GM15510 (cell line): Measurements from ENCODE around the gene ERVMER34-1.

ENCODE experiments used
- POLR2A ChIP-seq: IDR thresholded peaks from 3 replicates; pipeline ENCODE4 v1.6.1; 2011; ENCODE audit warnings: borderline replicate concordance; ENCODE audit not compliant: insufficient read length; ENCODE audit errors: extremely low read depth

Gene ERVMER34-1, protein sequence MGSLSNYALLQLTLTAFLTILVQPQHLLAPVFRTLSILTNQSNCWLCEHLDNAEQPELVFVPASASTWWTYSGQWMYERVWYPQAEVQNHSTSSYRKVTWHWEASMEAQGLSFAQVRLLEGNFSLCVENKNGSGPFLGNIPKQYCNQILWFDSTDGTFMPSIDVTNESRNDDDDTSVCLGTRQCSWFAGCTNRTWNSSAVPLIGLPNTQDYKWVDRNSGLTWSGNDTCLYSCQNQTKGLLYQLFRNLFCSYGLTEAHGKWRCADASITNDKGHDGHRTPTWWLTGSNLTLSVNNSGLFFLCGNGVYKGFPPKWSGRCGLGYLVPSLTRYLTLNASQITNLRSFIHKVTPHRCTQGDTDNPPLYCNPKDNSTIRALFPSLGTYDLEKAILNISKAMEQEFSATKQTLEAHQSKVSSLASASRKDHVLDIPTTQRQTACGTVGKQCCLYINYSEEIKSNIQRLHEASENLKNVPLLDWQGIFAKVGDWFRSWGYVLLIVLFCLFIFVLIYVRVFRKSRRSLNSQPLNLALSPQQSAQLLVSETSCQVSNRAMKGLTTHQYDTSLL

DNA sequence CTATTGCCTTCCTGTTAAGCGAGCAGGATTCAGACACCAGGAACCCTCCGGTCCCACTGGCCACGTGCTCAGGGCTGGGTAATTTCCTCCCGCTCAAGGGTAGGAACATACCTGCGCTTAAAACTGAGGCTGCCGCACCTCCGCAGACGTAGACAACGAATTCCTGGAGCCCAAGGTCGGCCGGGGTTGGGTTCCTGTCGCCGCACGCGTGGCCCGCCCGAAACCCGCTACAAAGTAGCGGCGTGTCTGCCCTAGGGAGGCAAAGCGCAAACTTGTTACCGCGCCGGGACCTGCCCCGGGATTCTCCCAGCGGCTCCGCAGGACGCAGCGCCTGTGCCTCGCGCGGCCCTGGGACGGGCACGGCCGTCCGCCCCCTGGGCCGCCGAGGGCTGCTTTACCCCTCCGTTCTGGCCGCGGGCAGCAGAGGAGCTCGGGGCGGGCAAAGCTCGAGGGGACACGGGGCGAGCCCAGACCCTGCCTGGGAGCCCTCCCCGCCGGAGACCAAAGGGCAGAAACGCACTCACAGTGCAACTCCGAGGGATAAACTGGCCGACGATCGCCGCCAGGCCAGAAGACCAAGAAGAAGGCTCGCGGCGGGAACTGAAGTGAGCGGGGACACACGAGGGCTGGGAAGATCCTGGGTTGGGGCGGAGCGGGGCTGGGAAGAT is at the start of gene ERVMER34-1:
TSS of gene ERVMER34-1 (minus strand) at position 607 of the 668 bp plus-strand sequence. CDS start 5,905 bp downstream, outside the sequence.
- TF ChIP-seq POLR2A, result no peak

DNA sequence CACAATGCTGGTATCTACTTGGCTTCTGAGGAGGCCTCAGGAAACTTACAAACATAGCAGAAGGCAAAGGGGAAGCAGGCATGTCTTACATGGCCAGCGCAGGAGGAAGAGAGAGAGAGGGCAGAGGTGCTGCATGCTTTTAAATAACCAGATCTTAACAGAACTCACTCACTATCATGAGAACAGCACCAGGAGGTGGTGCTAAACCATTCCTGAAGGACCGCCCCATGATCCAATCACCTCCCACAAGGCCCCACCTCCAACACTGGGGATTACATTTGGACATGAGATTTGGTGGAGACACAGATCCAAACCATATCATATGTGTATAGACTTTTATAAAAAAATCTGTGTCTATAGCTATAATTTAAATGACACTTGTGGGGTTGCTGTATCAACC is 48.6 kb upstream of the ERVMER34-1 start:
- TF ChIP-seq POLR2A, result no peak

DNA sequence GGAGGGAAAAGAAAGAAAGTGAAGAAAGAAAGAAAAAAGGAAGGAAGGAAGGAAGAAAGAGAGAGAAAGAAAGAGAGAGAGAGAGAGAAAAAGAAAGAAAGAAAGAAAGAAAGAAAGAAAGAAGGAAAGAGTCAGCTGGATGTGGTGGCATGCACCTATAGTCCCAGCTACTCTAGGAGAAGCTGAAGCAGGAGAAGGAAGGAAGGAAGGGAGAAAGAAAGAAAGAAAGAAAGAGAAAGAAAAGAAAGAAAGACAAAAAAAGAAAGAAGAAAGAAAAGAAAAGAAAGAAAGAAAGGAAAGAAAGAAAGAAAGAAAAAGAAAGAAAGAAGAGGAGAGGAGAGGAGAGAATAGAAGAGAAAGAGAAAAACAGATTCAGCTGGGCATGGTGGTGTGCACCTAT is 44.3 kb upstream of the ERVMER34-1 start:
- no peak for TF ChIP-seq POLR2A

DNA sequence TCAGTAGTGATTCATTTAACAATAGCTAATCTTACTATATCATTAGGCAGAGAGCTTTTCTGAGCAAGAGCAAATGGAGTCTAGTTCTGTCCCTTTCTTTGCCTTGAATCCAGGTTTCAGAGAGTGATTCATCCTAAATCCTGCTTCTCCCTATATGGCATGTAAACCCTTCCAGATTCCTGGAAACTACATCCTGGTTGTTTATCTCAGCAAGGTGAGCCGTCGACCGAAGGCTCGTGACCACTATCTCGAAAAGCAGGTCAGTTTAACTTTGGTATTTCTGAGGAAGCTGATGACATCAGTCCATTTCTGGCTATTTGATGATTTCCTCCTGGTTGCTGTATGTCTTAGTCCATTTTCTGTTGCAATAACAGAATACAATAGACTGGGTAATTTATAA is 40.7 kb upstream of the ERVMER34-1 start:
- TF ChIP-seq POLR2A, result no peak

DNA sequence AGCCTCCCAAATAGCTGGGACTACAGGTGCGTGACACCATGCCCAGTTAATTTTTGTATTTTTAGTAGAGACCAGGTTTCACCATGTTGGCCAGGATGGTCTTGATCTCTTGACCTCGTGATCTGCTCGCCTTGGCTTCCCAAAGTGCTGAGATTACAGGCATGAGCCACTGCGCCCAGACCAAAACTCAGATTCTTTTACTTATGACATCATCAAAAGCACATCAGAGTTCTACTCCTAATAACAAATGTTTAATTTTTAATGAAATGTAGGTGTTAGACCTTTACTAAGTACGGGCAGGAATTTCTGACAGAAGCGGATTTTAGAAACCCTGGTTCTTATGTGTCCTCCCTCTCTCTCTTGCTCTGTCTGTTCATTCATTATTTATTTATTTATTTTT is 38.5 kb upstream of the ERVMER34-1 start:
- no peak for TF ChIP-seq POLR2A

DNA sequence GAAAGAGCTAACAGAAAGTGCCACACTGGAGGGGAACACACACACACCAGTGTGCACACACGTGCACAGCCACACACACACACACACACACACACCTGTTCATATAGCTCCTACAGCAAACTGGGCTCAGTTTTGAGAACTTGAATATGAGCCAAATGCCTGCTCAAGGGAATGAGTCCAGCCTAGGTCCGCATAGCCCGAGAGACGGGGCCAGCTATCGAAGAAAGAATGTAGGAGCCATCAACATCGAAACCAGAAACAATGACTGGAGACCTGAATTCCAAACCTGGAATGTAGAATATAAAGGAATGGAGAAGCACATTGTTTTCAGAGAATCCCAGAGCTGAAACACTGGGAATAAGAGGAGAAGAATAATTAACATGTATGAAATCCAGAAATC is 37.6 kb upstream of the ERVMER34-1 start:
- no peak for TF ChIP-seq POLR2A

DNA sequence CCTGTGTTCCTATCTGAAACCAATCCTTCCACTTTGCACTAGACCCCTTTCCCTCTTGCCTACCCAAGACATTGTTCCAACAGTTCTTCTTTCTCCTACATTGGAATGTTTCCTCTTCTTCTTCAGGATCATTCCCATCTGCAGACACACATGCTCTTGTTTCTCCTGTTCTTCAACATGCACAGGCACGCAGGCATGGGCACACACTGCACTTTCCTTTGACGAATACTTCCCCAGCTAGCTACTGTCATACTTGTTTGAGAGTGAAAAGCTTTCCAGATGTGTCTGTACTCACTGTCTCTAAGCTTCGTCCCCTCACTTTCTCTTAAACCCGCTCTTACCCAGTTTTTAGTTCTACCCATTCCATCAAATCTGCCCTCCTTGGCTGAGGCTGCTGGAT is 31.8 kb upstream of the ERVMER34-1 start:
- TF ChIP-seq POLR2A, result no peak

DNA sequence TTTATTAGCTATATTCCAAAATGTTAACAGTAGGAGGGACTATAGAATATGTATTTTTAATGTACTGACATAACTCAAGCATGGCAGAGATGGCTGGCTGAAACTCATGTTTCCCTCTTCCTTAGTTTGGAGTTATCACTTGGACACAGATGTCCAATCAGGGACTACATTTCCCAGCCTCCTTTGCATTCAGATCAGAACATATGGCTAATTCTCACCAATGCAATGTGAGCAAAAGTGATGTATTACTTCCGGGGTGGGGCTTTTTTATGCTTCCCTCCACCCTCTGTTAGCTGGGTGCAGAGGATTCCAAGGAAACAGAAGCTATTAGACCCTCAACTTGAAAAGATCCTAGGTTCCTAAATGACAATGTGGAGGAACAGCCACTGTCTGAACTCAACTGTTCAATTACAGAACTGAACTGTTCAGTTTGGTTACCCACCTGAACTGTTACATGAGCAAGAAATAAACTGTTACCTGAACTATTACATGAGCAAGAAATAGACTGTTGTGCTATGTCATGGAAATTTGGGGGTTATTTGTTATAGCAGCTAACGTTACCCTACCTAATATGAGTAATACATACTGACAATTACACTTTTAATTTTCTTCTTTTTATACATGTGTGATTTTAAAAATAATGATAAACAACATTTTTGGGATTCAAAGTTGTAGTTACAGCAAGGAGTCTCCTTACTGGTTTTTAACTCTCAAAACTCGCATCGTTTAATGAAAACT is 29.6 kb upstream of the ERVMER34-1 start:
- TF ChIP-seq POLR2A, result no peak

DNA sequence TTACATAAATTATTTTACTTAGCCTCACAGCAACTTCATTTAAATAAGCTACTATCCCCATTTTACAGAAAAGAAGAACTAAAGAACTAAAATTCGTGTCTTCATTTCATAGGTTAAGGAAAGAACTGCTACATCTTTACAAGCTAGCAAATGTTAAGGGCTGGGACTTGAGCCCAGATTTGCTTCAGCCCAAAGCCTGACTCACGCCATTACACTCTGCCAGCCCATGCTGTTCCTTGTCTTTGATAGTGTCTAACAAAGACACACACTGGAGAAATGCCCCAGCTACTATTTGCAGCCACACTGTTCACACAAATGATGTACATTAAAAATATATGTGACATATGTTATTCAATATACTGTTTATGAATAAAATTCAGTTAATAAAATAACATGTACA is 29.0 kb upstream of the ERVMER34-1 start:
- TF ChIP-seq POLR2A, result no peak

DNA sequence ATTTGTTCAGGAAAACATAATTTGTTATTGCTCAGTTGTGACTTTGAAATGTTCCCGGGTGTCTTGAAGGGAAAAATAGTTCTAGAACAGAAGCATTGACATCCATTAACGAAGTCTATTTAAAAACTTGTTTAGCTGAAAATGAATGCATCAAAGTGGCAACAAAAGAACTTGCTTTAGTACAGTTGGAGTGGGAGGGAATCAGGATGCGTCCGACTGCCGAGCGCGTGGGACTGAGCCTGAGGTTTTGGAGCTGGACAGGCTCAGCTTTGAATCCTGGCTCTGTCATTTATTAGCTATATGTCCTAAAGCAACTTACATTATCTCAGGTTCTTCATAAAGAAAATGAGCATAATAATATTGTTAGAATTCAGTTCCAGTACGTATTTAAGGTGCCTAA is 9.0 kb upstream of the ERVMER34-1 start:
- TF ChIP-seq POLR2A, result no peak

DNA sequence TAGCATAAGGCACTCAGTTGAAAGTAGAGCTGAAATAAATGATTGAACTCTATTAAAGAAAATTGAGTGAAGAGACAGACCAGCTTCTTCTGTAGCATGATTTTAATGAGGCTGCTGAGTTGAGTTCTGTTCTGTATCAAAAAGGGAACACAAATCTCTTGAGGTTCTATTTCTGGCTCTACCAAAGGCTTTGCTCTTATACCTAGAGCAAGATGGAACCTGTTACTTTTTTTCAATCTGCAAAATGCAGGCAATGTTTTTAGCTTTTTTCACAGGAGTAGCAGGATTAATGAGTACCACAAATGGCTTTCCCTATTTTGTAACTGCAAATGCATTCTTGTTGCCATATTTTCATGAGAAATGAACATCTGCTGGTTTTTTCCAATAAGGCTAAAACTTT is 4.2 kb upstream of the ERVMER34-1 start:
- no peak for TF ChIP-seq POLR2A

DNA sequence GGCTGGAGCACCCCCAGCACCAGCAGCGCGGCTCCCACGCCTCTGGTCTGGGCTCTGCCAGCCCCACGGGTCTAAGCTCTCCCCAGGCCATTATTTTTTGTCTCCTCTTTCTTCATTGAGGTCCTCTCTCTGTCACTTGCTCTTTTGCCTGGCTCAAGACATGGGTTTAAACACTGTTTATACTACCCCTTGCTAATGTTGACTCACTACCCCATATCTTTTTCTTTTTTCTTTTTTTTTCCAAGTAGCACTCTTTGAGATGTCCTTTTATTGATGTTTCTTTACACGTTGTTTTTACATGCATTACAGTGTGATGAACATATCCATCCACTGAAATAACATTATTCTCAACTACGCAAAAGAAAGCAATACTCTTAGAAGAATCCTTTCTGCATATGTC is 1.7 kb upstream of the ERVMER34-1 start:
- no peak for TF ChIP-seq POLR2A

DNA sequence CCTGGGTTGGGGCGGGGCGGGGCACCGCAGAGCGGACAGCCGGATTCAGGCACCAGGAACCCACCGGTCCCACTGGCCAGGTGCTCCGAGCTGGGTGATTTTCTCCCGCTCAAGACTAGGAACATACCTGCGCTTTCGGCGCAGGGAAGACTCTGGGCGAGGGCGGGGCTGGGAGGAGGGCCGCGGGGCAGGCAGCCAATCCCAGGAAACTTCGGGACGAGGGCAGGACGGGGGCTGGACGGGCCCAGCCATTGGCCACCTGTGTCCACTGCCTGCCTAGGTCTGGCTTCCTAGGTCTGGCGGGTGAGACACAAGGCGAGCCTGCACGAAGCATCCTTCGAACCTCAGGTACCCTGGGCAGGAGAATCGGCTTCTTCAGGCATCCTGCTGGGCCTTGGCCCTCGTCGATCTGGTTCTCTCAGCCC is 274 bp upstream of the ERVMER34-1 start:
- TF ChIP-seq POLR2A, result no peak

DNA sequence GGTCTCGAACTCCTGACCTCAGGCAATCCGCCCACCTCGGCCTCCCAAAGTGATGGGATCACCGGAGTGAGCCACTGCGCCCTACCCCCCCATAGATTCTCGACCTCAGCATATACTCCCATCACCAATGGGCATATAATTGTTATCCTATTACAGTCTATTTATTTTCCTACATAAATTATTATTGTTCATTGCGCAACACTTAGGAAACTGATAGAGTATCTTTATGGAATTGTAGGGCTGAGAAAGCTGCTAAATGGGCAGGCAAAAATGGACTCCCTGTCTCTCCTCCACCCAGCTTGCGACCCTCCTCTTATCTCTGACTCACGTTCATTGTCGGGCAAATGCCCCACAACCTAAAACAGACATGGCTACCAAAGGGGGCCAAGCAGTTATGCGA is 1.0 kb downstream of the ERVMER34-1 start:
- no peak for TF ChIP-seq POLR2A

DNA sequence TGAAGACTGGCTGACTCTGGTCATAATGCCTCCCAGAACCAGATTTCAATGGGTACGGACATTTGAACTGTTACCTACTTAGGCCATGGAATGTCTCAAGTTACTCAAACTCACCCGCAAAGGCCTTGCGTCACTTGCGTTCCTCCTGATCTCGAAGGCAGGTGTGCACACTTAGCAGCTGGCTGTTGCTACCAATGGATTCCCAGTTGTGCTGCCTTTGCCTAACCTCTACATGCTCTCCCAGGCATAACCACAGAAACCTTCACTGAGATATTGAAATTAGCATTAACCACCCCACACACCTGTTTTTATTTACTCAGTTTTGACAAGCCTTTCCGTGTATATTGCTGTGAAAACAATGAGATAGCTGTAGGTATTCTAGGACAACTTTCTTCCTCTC is 2.8 kb downstream of the ERVMER34-1 start:
- no peak for TF ChIP-seq POLR2A
